Stromal cell of bone marrow (primary cell): ENCODE results near the gene RPTN.
"Not testable (repeated sequence)": the region's sequence is repeated elsewhere in the genome, so short reads cannot be mapped to it uniquely, and the experiment has no call there.

Experiments
- DNase-seq: peaks from one replicate; pipeline ENCODE4 v3.0.0-alpha.2; 2012; ENCODE audit warnings: low read depth

Gene RPTN

GRCh38 chr1:152165286-152166077, 6.5 kb upstream of the RPTN start:
- no peak for DNase-seq

GRCh38 chr1:152164517-152165136, 5.6 kb upstream of the RPTN start:
- DNase-seq = no peak

GRCh38 chr1:152162792-152163463, 3.9 kb upstream of the RPTN start:
- DNase-seq = peak; percentile 85

GRCh38 chr1:152160576-152160975, 1.5 kb upstream of the RPTN start:
- DNase-seq = no peak

GRCh38 chr1:152153996-152154395, 5.0 kb downstream of the RPTN start:
- no peak for DNase-seq

- DNase-seq = no peak
These were observed 7.4 kb downstream of the RPTN start for GRCh38 chr1:152151646-152152045.

GRCh38 chr1:152148981-152149380, 10.0 kb downstream of the RPTN start:
- no peak for DNase-seq

- no peak for DNase-seq
These were observed 11.0 kb downstream of the RPTN start for GRCh38 chr1:152148051-152148450.

- DNase-seq = no peak
These were observed 13.3 kb downstream of the RPTN start for GRCh38 chr1:152145769-152146168.

- not testable (repeated sequence) for DNase-seq
These were observed 14.3 kb downstream of the RPTN start for GRCh38 chr1:152144674-152145183.

- no peak for DNase-seq
These were observed 15.7 kb downstream of the RPTN start for GRCh38 chr1:152143150-152143887.

- DNase-seq = peak; percentile 61
These were observed 16.9 kb downstream of the RPTN start for GRCh38 chr1:152141971-152142584.

- DNase-seq = no peak
These were observed 21.8 kb downstream of the RPTN start for GRCh38 chr1:152137215-152137614.

- no peak for DNase-seq
These were observed 28.8 kb downstream of the RPTN start for GRCh38 chr1:152130186-152130585.

GRCh38 chr1:152127673-152128072, 31.4 kb downstream of the RPTN start:
- DNase-seq = no peak

GRCh38 chr1:152125834-152126443, 33.1 kb downstream of the RPTN start:
- DNase-seq = no peak

- no peak for DNase-seq
These were observed 40.1 kb downstream of the RPTN start for GRCh38 chr1:152118915-152119314.

GRCh38 chr1:152115344-152115743, 43.7 kb downstream of the RPTN start, which contains the start of gene TCHH:
Gene TCHH, minus strand, starts transcription at chr1:152115444. Its CDS starts 1,364 bp downstream, at chr1:152114080.
- DNase-seq = no peak

- DNase-seq = no peak
These were observed 46.1 kb downstream of the RPTN start for GRCh38 chr1:152112885-152113432.

- no peak for DNase-seq
These were observed 46.7 kb downstream of the RPTN start for GRCh38 chr1:152112101-152112884.
